OCI-LY3 (cell line): ENCODE data around the gene LRRC61.

Experiments used
- CTCF ChIP-seq: fragments of 200-600, 300-600 bp; sonication (generic); IDR thresholded peaks from 2 replicates; pipeline ENCODE4 v1.5.1; 2014; ENCODE audit warnings: antibody characterized with exemption, low read length, low read depth
- EZH2phosphoT487 ChIP-seq: fragments of 200-600 bp; shearing (Covaris generic); IDR thresholded peaks from 2 replicates; pipeline ENCODE4 v1.6.1; 2018; ENCODE audit warnings: antibody characterized with exemption, mixed run types, low read depth

- TF ChIP-seq CTCF (no peak), EZH2phosphoT487 (no peak)
Measured at GRCh38 chr7:150322114-150322832, 882 bp upstream of the LRRC61 start.
